NCI-H2171 (cell line): ENCODE measurements around the gene DYNC1I2.
A peak's percentile ranks its signal among the peaks of the same experiment; 100 is the strongest.
"Not testable (repeated sequence)": the region's sequence is repeated elsewhere in the genome, so short reads cannot be mapped to it uniquely, and the experiment has no call there.

Source experiments
- DNase-seq: peaks from one replicate; lab custom pipeline; 2025; lab: John Stamatoyannopoulos, UW

Gene DYNC1I2

GRCh38 chr2:171718720-171719119, 31.5 kb downstream of the DYNC1I2 start:
- DNase-seq, result no peak

- DNase-seq, result no peak
These were observed 32.4 kb downstream of the DYNC1I2 start for GRCh38 chr2:171719660-171720059.

- peak; percentile 90 for DNase-seq
These were observed 36.7 kb downstream of the DYNC1I2 start for GRCh38 chr2:171723716-171724683.

GRCh38 chr2:171726847-171727450, 39.7 kb downstream of the DYNC1I2 start:
- DNase-seq, result no peak

- no peak for DNase-seq
These were observed 42.0 kb downstream of the DYNC1I2 start for GRCh38 chr2:171728989-171729951.

GRCh38 chr2:171729952-171730317, 42.7 kb downstream of the DYNC1I2 start:
- no peak for DNase-seq

GRCh38 chr2:171735991-171736710, 48.9 kb downstream of the DYNC1I2 start:
- no peak for DNase-seq

- DNase-seq, result no peak
These were observed 53.9 kb downstream of the DYNC1I2 start for GRCh38 chr2:171741189-171741588.

GRCh38 chr2:171742760-171743159, 55.5 kb downstream of the DYNC1I2 start:
- DNase-seq, result no peak

GRCh38 chr2:171745141-171745540, 57.9 kb downstream of the DYNC1I2 start:
- no peak for DNase-seq

- DNase-seq, result no peak
These were observed 58.5 kb downstream of the DYNC1I2 start for GRCh38 chr2:171745806-171746205.

GRCh38 chr2:171747371-171747770, 60.1 kb downstream of the DYNC1I2 start:
- DNase-seq, result no peak

- no peak for DNase-seq
These were observed 67.1 kb downstream of the DYNC1I2 start for GRCh38 chr2:171754254-171754939.

GRCh38 chr2:171758762-171759161, 71.5 kb downstream of the DYNC1I2 start:
- DNase-seq, result not testable (repeated sequence)

GRCh38 chr2:171761176-171761575, 73.9 kb downstream of the DYNC1I2 start:
- DNase-seq, result not testable (repeated sequence)

- no peak for DNase-seq
These were observed 75.8 kb downstream of the DYNC1I2 start for GRCh38 chr2:171762879-171763573.

GRCh38 chr2:171763602-171764001, 76.3 kb downstream of the DYNC1I2 start:
- DNase-seq, result no peak

- DNase-seq, result no peak
These were observed 84.2 kb downstream of the DYNC1I2 start for GRCh38 chr2:171771463-171771862.

- no peak for DNase-seq
These were observed 85.1 kb downstream of the DYNC1I2 start for GRCh38 chr2:171772373-171772772.

- DNase-seq, result not testable (repeated sequence)
These were observed 87.3 kb downstream of the DYNC1I2 start for GRCh38 chr2:171774581-171774980.
